ENCODE results near the gene GPR183. TPM values are rescaled to one million over a fixed set of nuclear protein-coding genes. Genes with fewer than 3 reads are reported as not detected.

GPR183 gene
- total RNA-seq (2022; extraction: Qiagen RNA extraction), result not detected in 5 replicates

GRCh38 chr13:99307247-99307646, at the start of gene GPR183:
TSS of gene GPR183 (minus strand) at chr13:99307399. CDS start at chr13:99296145, 11,254 bp downstream.

GRCh38 chr13:99258210-99258860, 48.9 kb downstream of the GPR183 start, which contains the start of gene GPR18:
TSS of gene GPR18 (minus strand) at chr13:99258379. CDS start at chr13:99255872, 2,507 bp downstream.

Other genes with a start within 250 kb of the GPR183 start
- 62.2 to 68.6 TPM (median 65.6 TPM) in 5 replicates for gene UBAC2, start 106.5 kb downstream of the GPR183 start, total RNA-seq (2022; extraction: Qiagen RNA extraction)
- gene GPR18, start 49.0 kb downstream of the GPR183 start, total RNA-seq (2022; extraction: Qiagen RNA extraction), result not detected in 5 replicates
- gene TM9SF2, start 194.1 kb upstream of the GPR183 start, total RNA-seq (2022; extraction: Qiagen RNA extraction), result 54.4 to 64.5 TPM (median 61.1 TPM) in 5 replicates